Activated CD4-positive, alpha-beta memory T cell treated with anti-CD3 and anti-CD28 coated beads, Interleukin-2, amount 10 ng/mL, durations not matched to agents 7 days and 5 days (primary cell): ENCODE results near the gene RBM8A. TPM values are rescaled to one million over a fixed set of nuclear protein-coding genes. Genes with fewer than 3 reads are reported as not detected.

Source experiments
- CTCF ChIA-PET: fragments of 350-600 bp; sonication (Branson Sonifier 250); formaldehyde crosslinking; loops from one replicate; lab custom pipeline; 2021; ENCODE audit warnings: antibody characterized with exemption, inconsistent platforms; lab: Charles Lee
- POLR2A ChIA-PET: fragments of 350-600 bp; sonication (Branson Sonifier 250); formaldehyde crosslinking; loops from one replicate; lab custom pipeline; 2021; ENCODE audit warnings: antibody characterized with exemption; lab: Charles Lee
- DNase-seq: peaks from one replicate; pipeline ENCODE4 v3.0.0-alpha.2; 2020
- H3K27ac Mint-ChIP-seq: one replicate; pipeline ENCODE4 v1.8.0; 2021; ENCODE audit warnings: mild to moderate bottlenecking, mixed read lengths
- H3K27me3 Mint-ChIP-seq: one replicate; pipeline ENCODE4 v1.8.0; 2021; ENCODE audit warnings: mixed read lengths
- H3K36me3 Mint-ChIP-seq: one replicate; pipeline ENCODE4 v1.8.0; 2021; ENCODE audit warnings: low read depth, mixed read lengths
- H3K4me1 Mint-ChIP-seq: one replicate; pipeline ENCODE4 v1.8.0; 2021; ENCODE audit warnings: mixed read lengths
- H3K4me3 Mint-ChIP-seq: one replicate; pipeline ENCODE4 v1.8.0; 2021; ENCODE audit warnings: mild to moderate bottlenecking, mixed read lengths
- H3K9me3 Mint-ChIP-seq: one replicate; pipeline ENCODE4 v1.8.0; 2021; ENCODE audit warnings: mixed read lengths
- total RNA-seq, 2 experiments: library from RNA; stranded (reverse); gene quantifications; one replicate each; pipeline ENCODE4 v1.2.3, GENCODE V29; 2021

The RBM8A gene
- total RNA-seq, 2 experiments from 2014 or later: 168 to 174 TPM

DNA sequence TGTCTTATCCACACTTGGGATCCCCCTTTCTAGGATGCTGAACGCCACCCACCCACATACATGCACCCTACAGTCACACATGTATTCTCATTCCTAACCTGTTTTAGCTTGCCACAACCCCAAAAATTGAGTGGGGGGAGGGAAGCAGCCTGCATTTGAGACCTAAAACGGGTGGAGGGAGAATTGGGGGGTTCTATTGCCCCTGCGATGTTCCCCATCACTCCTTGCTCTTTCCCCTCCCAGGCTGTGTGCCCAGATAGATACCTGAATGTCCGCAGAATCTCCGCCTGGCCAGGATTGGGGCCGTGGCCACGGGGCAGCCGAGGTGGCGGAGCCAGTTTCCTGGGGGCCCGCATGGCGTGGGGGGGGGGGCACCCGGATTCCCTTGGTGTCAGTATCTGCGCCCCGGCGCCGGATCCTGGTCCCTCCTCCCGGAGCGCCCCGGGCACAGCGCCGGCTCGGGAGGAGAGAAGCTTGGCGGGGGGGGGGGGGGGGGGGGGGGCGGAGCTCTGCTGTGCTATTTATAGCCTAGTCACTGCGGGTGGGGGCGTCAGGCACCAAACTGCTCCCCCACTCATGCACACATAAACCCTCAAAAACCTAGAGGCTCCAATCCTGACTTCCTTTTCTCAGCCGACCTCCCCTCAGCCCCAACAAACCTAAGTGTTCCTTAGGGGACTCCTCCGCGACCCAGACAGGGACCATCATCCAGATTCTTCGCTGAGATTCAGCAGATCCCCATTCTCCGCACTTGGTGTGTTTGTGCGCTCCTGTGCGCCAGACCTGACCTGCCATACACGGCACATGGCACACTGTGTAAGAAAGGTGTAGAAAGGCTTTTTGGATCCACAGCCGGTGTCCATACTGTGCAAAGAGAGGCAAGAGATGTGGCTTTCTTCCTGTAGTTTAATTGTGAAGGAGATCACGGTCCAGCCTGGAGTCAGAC lies 35.1 kb upstream of the RBM8A start:
- ChIA-PET POLR2A (interaction anchor here (0.9 to 12.6 kb wide), 16 partner anchors 17 to 139 kb away, joined by 3 to 264 read pairs (median 6); partner anchors contain the start of genes PEX11B, PIAS3, POLR3C and RBM8A), CTCF (interaction anchor here (0.8 to 4.7 kb wide), 5 partner anchors 16 to 90 kb away, joined by 3 to 69 read pairs (median 6); partner anchors contain the start of gene RBM8A)
- Mint-ChIP-seq H3K4me3 (peak overlapping the region; percentile 96), H3K27ac (peak overlapping the region; percentile 79), H3K9me3 (peaks cover 2% of the 10 kb centered on the region), H3K36me3 (peaks cover 7% of the 10 kb centered on the region), H3K4me1 (peaks cover 62% of the 10 kb centered on the region), H3K27me3 (peaks cover 5% of the 10 kb centered on the region)
- peak; percentile 32 for DNase-seq

DNA sequence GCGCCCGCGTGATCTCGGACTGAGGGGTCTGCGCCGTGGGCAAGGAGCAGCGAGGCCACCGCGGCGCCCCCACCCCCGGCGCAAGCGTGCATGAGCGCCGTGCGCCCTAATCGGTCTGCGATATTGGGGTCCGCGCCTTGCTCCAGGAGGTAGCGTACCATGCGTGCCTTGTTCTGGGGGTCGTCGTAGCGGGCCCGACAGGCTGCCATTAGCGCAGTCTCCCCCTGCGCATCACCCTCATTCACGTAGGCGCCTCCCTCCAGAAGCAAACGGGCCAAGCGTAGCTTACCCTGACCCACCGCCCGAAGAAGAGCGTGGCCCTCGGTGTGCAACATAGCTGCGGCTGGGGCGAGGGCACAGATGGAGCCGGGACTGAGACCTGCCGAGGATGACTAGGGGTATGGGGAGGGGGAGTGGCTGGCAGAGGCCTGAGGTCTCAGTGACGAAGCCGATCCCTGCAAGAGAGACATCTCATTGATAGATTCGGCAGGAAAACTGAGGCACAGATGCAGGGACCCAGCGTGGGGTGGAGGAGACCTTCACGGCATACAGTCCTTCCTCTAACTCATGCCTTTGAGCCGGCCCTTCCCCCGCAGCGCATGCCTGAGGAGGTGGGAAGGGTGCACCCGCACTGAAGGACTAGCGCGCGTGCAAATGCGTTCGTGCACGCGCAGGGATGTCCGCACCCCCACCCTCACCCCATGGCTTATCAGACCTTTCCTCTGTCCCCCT lies 34.3 kb upstream of the RBM8A start:
- no peaks in the 10 kb centered on the region for H3K9me3 Mint-ChIP-seq
- ChIA-PET POLR2A (interaction anchor here (1.0 to 12.6 kb wide), 9 partner anchors 17 to 103 kb away, joined by 3 to 264 read pairs (median 26); partner anchors contain the start of genes PIAS3 and RBM8A), CTCF (interaction anchor here (1.5 kb wide), 2 partner anchors 18 to 35 kb away, joined by 6 read pairs; partner anchors contain the start of gene RBM8A)
- peaks cover 5% of the 10 kb centered on the region for H3K27me3 Mint-ChIP-seq
- peak overlapping the region; percentile 66 for H3K27ac Mint-ChIP-seq
- H3K4me1 Mint-ChIP-seq: peaks cover 65% of the 10 kb centered on the region
- H3K36me3 Mint-ChIP-seq: peaks cover 3% of the 10 kb centered on the region
- H3K4me3 Mint-ChIP-seq: peak overlapping the region; percentile 96
- DNase-seq: peak; percentile 61

DNA sequence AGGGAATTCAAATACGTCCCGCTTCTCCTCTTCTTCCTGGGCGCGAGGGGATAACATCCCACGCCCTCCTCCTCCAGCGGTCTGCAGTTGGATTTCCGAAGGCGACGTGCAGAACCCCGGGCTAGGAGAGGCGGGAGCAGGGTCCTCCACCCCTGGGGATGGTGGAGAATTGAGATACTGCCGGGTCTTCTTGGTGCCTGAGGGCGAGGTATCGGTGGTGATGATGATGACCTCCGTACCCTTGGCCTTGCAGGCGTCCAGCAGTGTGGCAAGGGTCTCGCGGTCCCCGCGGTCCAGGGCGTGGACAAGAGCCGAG lies 33.8 kb upstream of the RBM8A start:
- Mint-ChIP-seq H3K36me3 (peaks cover 3% of the 10 kb centered on the region), H3K4me1 (peaks cover 70% of the 10 kb centered on the region), H3K27me3 (peaks cover 5% of the 10 kb centered on the region), H3K27ac (no peak overlapping the region), H3K9me3 (no peaks in the 10 kb centered on the region), H3K4me3 (peak overlapping the region; percentile 96)
- ChIA-PET CTCF (interaction anchor here (1.5 kb wide), 1 partner anchor 19 kb away, joined by 6 read pairs; no protein-coding TSS in a partner anchor), POLR2A (interaction anchor here (5.1 to 12.6 kb wide), 2 partner anchors 33 to 75 kb away, joined by 45 to 264 read pairs; partner anchors contain the start of gene RBM8A)
- DNase-seq: no peak

DNA sequence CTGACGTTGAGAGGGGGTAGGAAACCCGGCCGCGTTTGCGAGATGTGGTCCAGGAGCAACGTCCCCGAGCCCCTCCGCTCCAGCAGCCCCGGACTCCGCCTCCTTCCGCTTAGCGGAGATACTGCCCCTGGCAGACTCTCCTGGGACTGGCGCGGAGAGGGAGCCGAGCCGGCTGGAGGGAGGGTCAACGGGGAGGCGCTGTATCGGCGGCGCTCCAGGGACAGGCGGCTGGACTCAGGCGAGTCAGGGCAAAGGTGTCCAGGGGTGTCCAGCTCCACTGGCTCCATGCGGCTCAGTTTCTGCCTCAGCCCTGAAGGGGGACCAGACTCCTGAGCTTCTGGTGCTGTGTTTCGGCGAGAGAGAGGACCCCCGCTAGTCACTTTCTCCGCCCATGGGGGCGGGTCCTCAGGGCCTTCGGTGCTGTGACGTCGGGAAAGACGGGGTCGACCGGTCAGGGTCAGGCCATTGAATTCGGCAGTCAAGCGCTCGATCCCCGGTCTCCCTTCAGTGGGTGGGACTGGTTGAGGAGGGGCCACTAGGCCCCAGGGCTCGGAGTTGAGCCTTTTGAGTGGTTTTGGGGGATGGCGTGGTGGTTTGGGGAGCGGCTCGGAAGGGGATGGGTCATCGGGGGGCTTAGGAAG lies 33.3 kb upstream of the RBM8A start:
- Mint-ChIP-seq H3K36me3 (peaks cover 3% of the 10 kb centered on the region), H3K4me3 (peak overlapping the region; percentile 96), H3K9me3 (no peaks in the 10 kb centered on the region), H3K27ac (peak overlapping the region; percentile 44), H3K4me1 (peaks cover 75% of the 10 kb centered on the region), H3K27me3 (peaks cover 5% of the 10 kb centered on the region)
- ChIA-PET POLR2A (interaction anchor here (0.5 to 12.6 kb wide), 4 partner anchors 33 to 115 kb away, joined by 3 to 264 read pairs (median 22); partner anchors contain the start of genes NUDT17, RBM8A and TXNIP), CTCF (interaction anchor here (1.5 kb wide), 1 partner anchor 19 kb away, joined by 6 read pairs; no protein-coding TSS in a partner anchor)
- peak; percentile 54 for DNase-seq

DNA sequence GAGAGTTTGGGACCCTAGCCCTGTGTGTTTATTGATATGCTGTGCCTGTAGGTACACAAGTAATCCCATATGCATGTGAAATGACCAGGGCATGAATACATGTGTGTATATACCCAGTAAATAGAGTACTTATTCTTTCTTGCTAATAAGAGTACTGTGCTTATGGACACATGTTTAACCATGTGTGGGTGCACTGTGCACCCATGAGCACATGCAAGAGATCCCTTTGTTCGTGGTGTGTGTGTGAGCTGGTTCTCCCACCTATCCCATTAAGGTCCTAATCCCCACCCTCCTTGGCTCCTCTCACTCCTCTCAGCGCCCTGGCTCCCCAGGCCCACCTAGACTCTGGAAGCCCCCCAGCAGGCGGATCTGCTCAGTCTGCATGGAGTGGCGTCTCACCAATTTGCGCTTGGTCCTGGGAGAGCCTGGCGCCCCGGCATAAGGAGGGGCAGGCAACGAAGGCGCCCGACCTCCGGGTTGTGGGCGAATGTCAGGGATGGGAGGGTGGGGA lies 32.7 kb upstream of the RBM8A start:
- Mint-ChIP-seq H3K27ac (no peak overlapping the region), H3K36me3 (peaks cover 8% of the 10 kb centered on the region), H3K27me3 (peaks cover 5% of the 10 kb centered on the region), H3K4me1 (peaks cover 78% of the 10 kb centered on the region), H3K4me3 (peak overlapping the region; percentile 25), H3K9me3 (no peaks in the 10 kb centered on the region)
- no peak for DNase-seq
- ChIA-PET CTCF (no interaction called here), POLR2A (interaction anchor here (0.5 to 12.6 kb wide), 5 partner anchors 32 to 114 kb away, joined by 3 to 264 read pairs (median 30); partner anchors contain the start of genes NUDT17, PEX11B, RBM8A and TXNIP)

DNA sequence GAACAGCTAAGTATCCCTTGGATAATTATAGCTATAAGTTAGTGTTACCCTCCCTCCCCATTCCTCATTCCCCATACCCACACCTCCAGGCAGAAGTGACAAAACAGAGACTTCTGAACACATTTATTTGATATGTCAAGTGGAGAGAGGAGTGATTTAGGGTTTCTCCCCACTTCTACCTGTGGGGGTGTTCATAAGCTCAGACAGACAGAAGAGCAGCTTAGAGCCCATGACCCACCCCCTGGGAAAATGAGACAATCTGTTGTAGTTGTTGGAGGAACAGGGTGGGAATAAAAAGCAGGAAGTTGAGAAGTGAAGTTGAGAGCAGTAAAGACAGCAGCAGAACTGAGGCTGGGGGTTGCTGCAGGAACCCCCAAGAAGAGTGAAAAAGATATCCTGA lies 32.0 kb upstream of the RBM8A start:
- Mint-ChIP-seq H3K27ac (no peak overlapping the region), H3K36me3 (peaks cover 12% of the 10 kb centered on the region), H3K27me3 (peaks cover 5% of the 10 kb centered on the region), H3K4me3 (peak overlapping the region; percentile 12), H3K9me3 (no peaks in the 10 kb centered on the region), H3K4me1 (peaks cover 82% of the 10 kb centered on the region)
- DNase-seq: no peak
- ChIA-PET CTCF (interaction anchor here (2.4 to 5.9 kb wide), 3 partner anchors 32 to 114 kb away, joined by 6 to 34 read pairs (median 25); partner anchors contain the start of genes NUDT17 and RBM8A), POLR2A (interaction anchor here (3.1 to 12.6 kb wide), 6 partner anchors 20 to 113 kb away, joined by 13 to 264 read pairs (median 25); partner anchors contain the start of genes NUDT17, PEX11B, RBM8A and TXNIP)

DNA sequence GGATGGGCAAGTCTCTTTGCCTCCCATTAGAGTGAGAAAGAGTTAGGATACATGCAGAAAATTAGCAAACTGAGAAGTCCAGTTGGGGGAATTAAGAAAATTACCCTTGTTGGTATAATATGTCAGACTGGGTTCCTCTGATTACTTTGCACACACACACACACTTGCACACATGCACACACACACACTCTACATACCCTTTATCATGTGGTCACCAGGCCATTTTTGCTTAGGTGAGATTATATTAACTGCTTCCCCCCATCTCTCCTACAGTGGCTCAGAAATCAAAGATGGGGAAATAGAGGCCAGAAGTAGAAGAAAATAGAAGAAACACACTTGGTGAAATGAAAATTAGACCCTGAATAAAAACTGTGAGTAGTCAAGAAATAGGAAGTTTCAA lies 31.4 kb upstream of the RBM8A start:
- Mint-ChIP-seq H3K4me3 (no peak overlapping the region), H3K36me3 (peaks cover 14% of the 10 kb centered on the region), H3K27me3 (peaks cover 5% of the 10 kb centered on the region), H3K9me3 (no peaks in the 10 kb centered on the region), H3K27ac (no peak overlapping the region), H3K4me1 (peaks cover 81% of the 10 kb centered on the region)
- DNase-seq: no peak
- ChIA-PET CTCF (interaction anchor here (1.0 to 5.9 kb wide), 10 partner anchors 20 to 114 kb away, joined by 3 to 34 read pairs (median 6); partner anchors contain the start of genes NUDT17 and RBM8A), POLR2A (interaction anchor here (0.7 to 12.6 kb wide), 16 partner anchors 8 to 678 kb away, joined by 3 to 264 read pairs (median 13); partner anchors contain the start of genes NUDT17, PEX11B, PIAS3 and RBM8A)

DNA sequence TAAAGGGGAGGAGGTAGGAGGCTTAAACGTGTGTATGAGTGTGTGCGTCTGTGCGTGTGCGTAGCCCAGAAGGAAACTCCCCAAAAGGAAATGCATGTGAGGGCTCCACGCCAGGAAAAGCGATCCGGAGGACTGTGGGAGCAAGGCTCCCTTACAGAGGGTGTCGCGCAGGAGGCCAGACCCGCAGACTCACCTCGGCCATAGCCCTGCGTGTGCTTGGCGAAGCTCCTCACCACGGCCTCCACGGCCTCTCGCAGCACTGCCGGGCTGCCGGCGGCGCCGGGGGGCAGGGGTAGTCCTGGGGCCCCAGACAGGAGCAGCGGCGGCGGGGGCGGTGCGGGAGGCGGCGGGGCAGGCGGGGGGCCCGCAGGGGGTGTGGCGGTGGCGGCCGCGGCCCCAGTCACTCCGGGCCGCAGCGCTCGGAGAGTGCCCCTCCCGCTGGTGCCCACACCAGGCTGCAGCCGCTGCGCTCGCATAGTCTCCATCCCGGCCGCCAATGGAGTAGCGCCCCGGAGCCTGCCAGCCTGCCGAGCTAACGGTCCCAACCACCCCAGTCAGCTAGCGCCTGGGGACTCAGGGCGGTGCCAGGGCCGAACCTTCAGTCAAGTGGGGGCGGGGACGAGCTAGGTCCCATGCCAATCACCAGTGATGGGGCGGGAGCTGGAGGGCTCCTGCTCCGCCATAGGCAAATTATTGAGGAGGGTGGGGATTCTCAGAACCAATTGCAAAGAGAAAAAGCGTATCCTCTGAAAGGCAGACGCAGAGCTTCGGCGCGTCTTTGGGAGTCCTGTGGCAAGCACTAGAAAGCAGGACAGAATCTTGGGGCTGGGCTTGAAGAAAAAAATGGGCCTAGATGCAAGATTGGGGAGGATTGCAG lies 30.4 kb upstream of the RBM8A start, which contains the start of gene LIX1L:
Gene LIX1L (minus strand): TSS at position 575 of the 877 bp plus-strand sequence. CDS start 90 bp downstream, at position 485.
- Mint-ChIP-seq H3K9me3 (no peaks in the 10 kb centered on the region), H3K27ac (peak within 1 kb of the TSS; percentile 86), H3K27me3 (peaks cover 5% of the 10 kb centered on the region), H3K4me1 (peaks cover 73% of the 10 kb centered on the region), H3K4me3 (peak within 1 kb of the TSS; percentile 86), H3K36me3 (peaks cover 14% of the 10 kb centered on the region)
- POLR2A ChIA-PET: interaction anchor here (0.6 to 12.6 kb wide), 28 partner anchors 8 to 677 kb away, joined by 3 to 264 read pairs (median 6); partner anchors contain the start of genes NUDT17, PEX11B, PIAS3 and RBM8A
- CTCF ChIA-PET: interaction anchor here (0.6 to 5.9 kb wide), 17 partner anchors 13 to 113 kb away, joined by 3 to 34 read pairs (median 5); partner anchors contain the start of genes NUDT17 and RBM8A
- peak; percentile 96 for DNase-seq

DNA sequence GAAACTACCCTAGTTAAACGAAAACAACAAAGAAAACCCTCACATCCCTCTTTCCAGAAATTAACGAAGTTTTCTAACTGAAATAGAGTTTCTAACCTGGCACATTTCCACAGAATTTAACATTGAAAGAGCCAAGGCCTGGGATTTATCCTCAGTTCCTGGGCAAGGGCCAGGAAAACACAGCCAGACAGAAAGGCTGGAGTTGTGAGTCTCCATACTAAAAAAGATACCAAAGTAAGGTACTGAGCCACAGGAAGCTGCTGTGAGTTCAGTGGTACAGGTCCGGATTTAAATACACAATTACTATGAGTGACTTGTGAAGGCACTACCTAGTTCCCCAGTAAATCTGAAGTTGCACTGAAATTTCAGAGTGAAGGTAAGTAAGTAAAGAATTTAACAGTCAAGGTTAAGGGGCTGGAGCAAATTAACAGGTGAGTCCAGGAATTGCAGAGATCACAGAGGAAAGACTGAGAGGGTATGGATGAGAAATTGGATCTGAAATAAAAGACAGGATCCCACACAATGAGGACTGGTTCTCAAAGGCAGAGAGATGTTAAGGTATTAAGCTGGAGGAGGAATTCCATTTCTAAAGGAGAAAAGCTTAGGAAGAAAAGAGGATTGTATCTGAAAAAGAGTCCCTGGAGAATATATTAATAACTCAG lies 29.6 kb upstream of the RBM8A start:
- peaks cover 5% of the 10 kb centered on the region for H3K27me3 Mint-ChIP-seq
- H3K9me3 Mint-ChIP-seq: no peaks in the 10 kb centered on the region
- ChIA-PET CTCF (interaction anchor here (0.6 to 5.9 kb wide), 6 partner anchors 12 to 112 kb away, joined by 3 to 34 read pairs (median 16); partner anchors contain the start of genes ITGA10, NUDT17 and RBM8A), POLR2A (interaction anchor here (0.6 to 12.6 kb wide), 22 partner anchors 8 to 111 kb away, joined by 3 to 264 read pairs (median 8); partner anchors contain the start of genes NUDT17, PEX11B, PIAS3 and RBM8A)
- DNase-seq: no peak
- peak overlapping the region; percentile 86 for H3K4me3 Mint-ChIP-seq
- H3K36me3 Mint-ChIP-seq: peaks cover 18% of the 10 kb centered on the region
- H3K4me1 Mint-ChIP-seq: peaks cover 73% of the 10 kb centered on the region
- H3K27ac Mint-ChIP-seq: peak overlapping the region; percentile 83

DNA sequence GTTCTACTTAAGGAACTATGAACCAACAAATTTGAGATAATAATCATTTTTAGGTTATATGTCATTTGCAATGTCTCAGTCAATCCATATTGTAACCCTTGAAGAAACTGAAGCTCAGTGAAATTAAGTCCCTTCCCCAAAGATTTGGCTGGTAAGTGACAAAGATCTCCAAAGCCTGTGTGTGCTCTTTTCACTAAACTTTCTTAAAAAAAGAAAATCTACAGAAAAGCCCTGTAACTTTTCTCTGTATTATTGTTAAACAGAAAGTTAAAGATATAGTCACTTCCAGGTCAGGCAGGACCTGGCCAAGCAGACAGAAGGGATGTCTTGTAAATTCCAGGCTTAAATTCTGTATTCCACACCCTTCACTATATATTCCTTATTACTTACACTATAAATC lies 29.1 kb upstream of the RBM8A start:
- POLR2A ChIA-PET: interaction anchor here (1.0 to 12.6 kb wide), 14 partner anchors 8 to 97 kb away, joined by 3 to 264 read pairs (median 10); partner anchors contain the start of genes ANKRD34A, PEX11B, PIAS3 and POLR3GL

More for the DNA sequence above, 29.1 kb upstream of the RBM8A start:
- H3K4me1 Mint-ChIP-seq: peaks cover 72% of the 10 kb centered on the region
- H3K27ac Mint-ChIP-seq: peak overlapping the region; percentile 83
- no peaks in the 10 kb centered on the region for H3K9me3 Mint-ChIP-seq
- H3K27me3 Mint-ChIP-seq: peaks cover 5% of the 10 kb centered on the region
- H3K4me3 Mint-ChIP-seq: peak overlapping the region; percentile 86
- no peak for DNase-seq
- H3K36me3 Mint-ChIP-seq: peaks cover 23% of the 10 kb centered on the region
- CTCF ChIA-PET: interaction anchor here (0.6 to 5.9 kb wide), 3 partner anchors 22 to 46 kb away, joined by 3 to 34 read pairs (median 32); partner anchors contain the start of genes ITGA10 and RBM8A
